Rectal smooth muscle tissue (tissue), 1 donor: ENCODE results near the gene ST8SIA3.

Source experiments
- H3K27ac ChIP-seq: one replicate; pipeline ENCODE4 v1.7.0; 2013; ENCODE audit warnings: low read depth, low read length, inconsistent platforms
- H3K27me3 ChIP-seq: one replicate; pipeline ENCODE4 v1.7.0; 2013; ENCODE audit warnings: low read length; ENCODE audit not compliant: control insufficient read depth, insufficient read depth
- H3K36me3 ChIP-seq: one replicate; pipeline ENCODE4 v1.7.0; 2013; ENCODE audit warnings: low read length; ENCODE audit not compliant: control insufficient read depth, insufficient read depth
- H3K4me1 ChIP-seq: one replicate; pipeline ENCODE4 v1.7.0; 2013; ENCODE audit warnings: low read length; ENCODE audit not compliant: control insufficient read depth, insufficient read depth
- H3K4me3 ChIP-seq: one replicate; pipeline ENCODE4 v1.7.0; 2013; ENCODE audit warnings: low read length
- H3K9ac ChIP-seq: one replicate; pipeline ENCODE4 v1.7.0; 2013; ENCODE audit warnings: low read length

Gene ST8SIA3

DNA sequence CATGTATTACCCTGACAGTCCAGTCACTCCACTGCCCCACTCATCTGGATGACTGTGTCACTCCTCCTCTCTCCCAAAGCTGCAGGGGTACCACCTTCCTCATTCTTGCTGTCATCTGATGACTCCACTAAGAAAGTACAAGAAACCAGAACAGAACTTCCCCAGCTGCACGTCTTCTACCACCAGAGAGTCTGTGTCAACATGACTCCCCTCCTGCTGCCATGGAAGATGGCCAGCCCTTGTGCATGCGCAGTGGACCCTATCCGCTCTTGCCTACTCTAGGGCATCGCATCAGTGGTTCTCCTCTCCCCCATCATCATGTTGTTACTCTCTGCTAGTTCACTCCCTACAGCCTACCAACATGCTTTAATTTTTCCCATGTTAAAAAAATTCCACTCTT is 14.5 kb upstream of the ST8SIA3 start:
- Histone ChIP-seq H3K4me3 (no peak overlapping the region), H3K27me3 (peaks cover 2% of the 10 kb centered on the region), H3K9ac (no peak overlapping the region), H3K36me3 (no peaks in the 10 kb centered on the region), H3K4me1 (no peaks in the 10 kb centered on the region), H3K27ac (no peak overlapping the region)

DNA sequence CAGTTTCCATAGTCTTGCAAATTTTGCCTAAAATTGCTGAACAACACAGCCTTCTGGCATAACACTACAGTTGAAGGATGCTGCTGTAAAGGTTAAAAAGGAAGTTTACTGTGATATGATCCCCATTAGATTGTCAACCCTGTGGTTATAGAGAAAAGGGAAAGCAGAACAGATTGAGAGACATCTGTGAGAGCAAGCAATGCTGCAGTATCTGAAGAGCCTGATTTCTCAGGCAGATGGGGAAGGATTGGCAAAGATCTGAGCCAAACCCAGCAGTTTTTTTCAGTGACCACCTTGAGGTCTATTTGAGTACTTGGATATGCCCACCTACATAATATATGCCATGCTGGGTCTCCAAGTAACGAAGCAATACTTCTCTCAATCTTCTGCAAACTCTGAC is 8.5 kb upstream of the ST8SIA3 start:
- H3K36me3 ChIP-seq: no peaks in the 10 kb centered on the region
- no peak overlapping the region for H3K9ac ChIP-seq
- no peaks in the 10 kb centered on the region for H3K4me1 ChIP-seq
- no peak overlapping the region for H3K4me3 ChIP-seq
- H3K27me3 ChIP-seq: no peaks in the 10 kb centered on the region
- H3K27ac ChIP-seq: no peak overlapping the region

DNA sequence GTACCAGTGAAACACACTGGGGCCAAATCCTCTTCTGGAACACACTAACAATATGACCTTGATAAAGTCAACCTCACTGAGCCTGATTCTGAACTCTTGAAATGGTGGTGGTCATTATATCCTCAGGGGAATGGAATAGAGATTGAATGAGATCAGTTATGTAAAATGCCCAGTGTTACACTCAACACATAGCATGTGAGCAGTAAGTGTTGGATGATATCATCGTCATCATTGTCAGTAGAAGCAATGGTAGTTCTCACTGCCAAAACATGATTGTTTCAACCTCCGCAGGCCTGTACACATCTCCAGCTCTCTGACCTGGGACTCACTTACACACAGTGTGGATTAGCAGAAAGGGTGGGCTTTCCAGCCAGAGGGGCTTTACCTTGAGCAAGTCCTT is 5.5 kb upstream of the ST8SIA3 start:
- no peaks in the 10 kb centered on the region for H3K4me1 ChIP-seq
- H3K9ac ChIP-seq: no peak overlapping the region
- no peak overlapping the region for H3K4me3 ChIP-seq
- no peak overlapping the region for H3K27ac ChIP-seq
- H3K36me3 ChIP-seq: no peaks in the 10 kb centered on the region
- no peaks in the 10 kb centered on the region for H3K27me3 ChIP-seq

DNA sequence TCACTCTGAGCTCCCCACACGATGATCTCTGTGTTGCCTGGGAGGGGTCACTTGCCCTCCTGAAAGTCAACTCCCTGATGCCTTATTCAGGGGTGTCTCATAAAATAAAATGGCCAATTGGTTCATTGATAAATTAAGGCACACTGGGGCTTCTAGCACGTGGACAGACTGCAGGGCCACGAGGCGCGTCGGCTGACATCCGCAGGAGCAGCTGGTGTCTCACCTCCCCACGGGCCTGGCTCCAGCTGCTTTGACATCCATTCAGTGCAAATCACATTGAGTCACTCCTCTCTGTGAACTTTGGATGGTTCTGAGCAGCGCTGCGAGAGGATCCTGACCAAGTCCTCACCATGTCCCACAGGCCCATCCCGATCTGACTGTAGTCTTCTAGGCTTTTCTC is 4.6 kb upstream of the ST8SIA3 start:
- H3K27me3 ChIP-seq: no peaks in the 10 kb centered on the region
- no peak overlapping the region for H3K9ac ChIP-seq
- no peak overlapping the region for H3K27ac ChIP-seq
- H3K4me3 ChIP-seq: no peak overlapping the region
- H3K36me3 ChIP-seq: no peaks in the 10 kb centered on the region
- H3K4me1 ChIP-seq: no peaks in the 10 kb centered on the region

DNA sequence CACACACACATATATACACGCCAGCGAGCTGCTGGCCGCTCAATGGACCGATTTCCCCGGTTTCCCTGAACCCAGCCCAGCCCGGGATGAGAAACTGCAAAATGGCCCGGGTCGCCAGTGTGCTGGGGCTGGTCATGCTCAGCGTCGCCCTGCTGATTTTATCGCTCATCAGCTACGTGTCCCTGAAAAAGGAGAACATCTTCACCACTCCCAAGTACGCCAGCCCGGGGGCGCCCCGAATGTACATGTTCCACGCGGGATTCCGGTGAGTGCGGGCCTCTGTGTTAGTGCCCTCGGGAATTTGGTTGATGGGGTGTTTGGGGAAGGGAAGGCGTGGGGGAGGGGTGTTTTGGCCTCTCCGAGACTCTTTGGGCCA is 392 bp downstream of the ST8SIA3 start:
- Histone ChIP-seq H3K4me1 (no peaks in the 10 kb centered on the region), H3K9ac (no peak overlapping the region), H3K27ac (no peak overlapping the region), H3K4me3 (no peak overlapping the region), H3K27me3 (no peaks in the 10 kb centered on the region), H3K36me3 (no peaks in the 10 kb centered on the region)

DNA sequence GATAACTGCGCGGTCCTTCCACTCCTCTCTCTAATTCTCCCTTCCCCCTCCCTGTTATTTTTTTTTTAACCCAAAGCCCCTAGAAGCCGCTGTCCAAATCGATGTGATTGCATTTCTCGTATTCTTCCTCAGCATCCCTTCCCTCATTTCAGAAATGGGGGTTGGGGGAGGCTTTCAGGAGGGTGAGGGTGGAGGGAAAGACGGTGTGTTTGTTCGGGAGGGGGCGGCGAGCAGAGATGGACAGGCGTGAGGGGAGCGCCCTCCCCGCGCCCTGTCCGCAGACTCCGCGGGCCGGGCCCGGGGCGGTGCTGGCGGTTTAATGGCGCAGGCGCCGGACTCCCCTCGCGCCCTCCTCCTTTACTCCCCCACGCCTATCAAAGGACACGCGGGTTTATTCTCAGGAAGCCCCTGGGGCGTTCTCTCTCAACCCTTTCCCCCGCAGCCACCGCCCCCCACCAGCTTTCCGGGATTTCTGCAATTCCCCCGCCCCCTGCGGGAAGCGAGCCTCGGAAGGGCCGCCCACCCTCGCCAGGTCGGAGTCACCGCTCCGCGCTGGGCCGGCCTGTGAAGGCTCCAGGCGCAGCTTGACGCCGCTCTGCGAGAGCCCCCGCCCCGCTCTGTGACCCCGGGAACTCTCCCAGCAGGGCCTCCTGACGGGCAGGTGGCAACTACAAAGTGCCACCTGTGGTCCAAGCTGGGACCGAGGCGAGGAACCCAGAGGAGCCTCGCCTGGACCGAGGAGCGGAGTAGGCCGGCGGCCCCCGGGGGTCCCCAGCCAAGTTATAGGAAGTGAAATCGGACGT is 981 bp downstream of the ST8SIA3 start:
- H3K27me3 ChIP-seq: no peaks in the 10 kb centered on the region
- H3K4me1 ChIP-seq: no peaks in the 10 kb centered on the region
- H3K9ac ChIP-seq: no peak overlapping the region
- no peak overlapping the region for H3K4me3 ChIP-seq
- no peak overlapping the region for H3K27ac ChIP-seq
- no peaks in the 10 kb centered on the region for H3K36me3 ChIP-seq

DNA sequence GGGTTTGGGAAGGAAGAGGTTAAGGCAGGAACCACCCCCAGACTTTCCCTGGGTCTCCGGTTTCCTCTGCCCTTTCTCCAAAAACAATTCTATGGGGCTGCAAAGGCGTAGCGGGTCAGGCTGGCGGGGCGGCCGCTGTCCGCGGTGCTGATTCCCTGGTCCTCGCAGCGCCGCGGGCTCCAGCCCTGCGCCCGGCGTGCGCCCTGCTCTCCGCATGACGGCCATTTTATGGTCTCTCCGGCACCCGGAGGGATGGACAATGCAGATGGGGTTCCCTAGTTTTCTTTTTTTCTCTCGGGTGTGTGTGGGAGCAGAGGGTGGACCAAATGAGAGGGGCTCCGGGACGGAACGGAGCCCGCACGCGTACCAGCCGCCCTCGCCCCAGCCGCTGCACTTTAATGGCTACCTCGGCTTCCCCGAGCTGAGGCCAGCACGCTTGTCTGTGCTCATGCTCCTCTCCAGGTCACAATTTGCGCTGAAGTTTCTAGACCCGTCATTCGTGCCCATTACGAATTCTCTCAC is 1.6 kb downstream of the ST8SIA3 start:
- Histone ChIP-seq H3K4me1 (no peaks in the 10 kb centered on the region), H3K4me3 (no peak overlapping the region), H3K27me3 (no peaks in the 10 kb centered on the region), H3K27ac (no peak overlapping the region), H3K9ac (no peak overlapping the region), H3K36me3 (no peaks in the 10 kb centered on the region)

DNA sequence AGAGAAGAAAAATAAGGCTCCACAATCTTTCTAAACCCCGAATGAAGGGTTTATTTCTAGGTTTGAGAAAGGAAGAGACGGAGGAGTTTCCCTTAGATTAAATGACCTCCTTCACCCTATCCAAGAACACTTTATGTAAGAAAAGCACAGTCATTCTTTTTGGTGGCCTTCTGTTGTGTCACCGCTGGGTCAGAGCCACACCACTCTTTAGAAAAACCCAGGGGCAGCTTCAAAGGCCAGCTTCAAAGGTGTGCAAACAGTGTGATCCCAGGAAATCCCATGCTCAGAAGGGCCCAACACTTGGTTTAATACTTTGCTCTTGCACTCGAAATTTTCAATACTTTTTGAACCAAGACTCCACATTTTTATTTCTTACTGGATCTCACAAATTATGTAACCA is 7.1 kb downstream of the ST8SIA3 start:
- Histone ChIP-seq H3K9ac (no peak overlapping the region), H3K27me3 (no peaks in the 10 kb centered on the region), H3K4me3 (no peak overlapping the region), H3K36me3 (no peaks in the 10 kb centered on the region), H3K4me1 (no peaks in the 10 kb centered on the region), H3K27ac (no peak overlapping the region)

DNA sequence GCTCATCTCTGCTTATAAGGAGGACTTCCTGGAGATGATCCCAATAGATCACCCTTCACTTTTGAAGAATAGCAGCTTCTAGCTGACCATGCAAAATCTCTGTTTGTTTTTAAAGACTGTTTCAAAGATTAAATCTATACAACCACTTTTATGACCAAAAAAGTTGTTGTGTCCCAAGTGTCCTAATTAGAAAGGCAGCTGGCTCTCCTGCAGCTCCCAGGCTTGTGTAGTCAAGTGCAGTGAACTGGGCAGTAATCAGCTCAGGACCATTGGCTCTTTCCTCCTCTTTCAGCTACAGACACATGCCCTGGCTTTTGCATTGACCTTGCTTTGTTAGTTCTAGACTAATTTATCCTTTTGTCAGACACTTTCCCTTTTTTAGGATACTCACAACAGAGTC is 10.4 kb downstream of the ST8SIA3 start:
- no peak overlapping the region for H3K9ac ChIP-seq
- no peaks in the 10 kb centered on the region for H3K4me1 ChIP-seq
- H3K27ac ChIP-seq: no peak overlapping the region
- H3K36me3 ChIP-seq: no peaks in the 10 kb centered on the region
- no peaks in the 10 kb centered on the region for H3K27me3 ChIP-seq
- H3K4me3 ChIP-seq: no peak overlapping the region

DNA sequence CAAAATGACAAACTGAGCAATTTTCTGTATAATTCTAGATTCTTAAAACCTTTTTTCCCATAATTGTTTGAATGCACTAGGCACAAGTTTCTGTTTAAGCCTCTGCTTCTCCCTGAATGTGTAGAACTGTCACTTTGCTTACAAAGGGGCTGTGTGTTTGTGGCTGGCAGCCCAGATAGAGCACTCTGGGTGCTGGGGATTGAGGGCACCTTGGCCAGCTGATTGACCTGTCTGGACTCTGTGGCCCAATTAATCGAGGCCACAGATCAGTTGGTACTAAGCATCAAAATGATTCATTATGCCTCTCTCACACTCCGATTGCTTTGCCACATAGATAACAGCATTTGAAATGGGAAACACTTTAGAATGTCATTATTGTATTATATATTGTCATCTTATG is 12.1 kb downstream of the ST8SIA3 start:
- no peaks in the 10 kb centered on the region for H3K36me3 ChIP-seq
- no peak overlapping the region for H3K27ac ChIP-seq
- H3K9ac ChIP-seq: no peak overlapping the region
- H3K4me3 ChIP-seq: no peak overlapping the region
- no peaks in the 10 kb centered on the region for H3K27me3 ChIP-seq
- no peaks in the 10 kb centered on the region for H3K4me1 ChIP-seq

DNA sequence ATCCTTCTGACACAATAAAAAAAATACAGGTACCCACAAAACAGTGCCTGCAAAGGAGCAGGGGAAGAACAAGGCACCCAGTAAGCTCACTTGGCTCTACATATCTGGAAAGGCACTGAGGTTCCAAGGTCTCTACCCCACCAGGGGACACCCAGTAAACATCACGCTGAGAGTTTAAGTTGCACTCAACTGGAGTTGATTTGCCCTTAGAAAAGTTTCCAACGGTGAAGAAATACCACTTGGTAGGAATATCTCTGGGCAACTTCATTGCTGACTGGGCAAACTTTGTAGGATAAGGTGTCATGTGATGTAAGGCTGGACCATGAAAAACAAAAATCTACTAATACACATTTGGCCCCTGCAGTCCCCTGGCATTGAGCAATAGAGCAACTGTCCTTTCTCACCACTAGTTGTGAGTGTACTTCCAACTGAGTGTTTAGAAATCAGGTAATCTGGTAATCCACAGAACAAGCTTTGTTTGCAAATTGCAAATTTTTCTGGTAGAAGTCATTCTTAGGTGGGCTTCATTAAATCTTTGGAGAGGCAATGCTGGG is 14.2 kb downstream of the ST8SIA3 start:
- Histone ChIP-seq H3K36me3 (no peaks in the 10 kb centered on the region), H3K4me3 (no peak overlapping the region), H3K4me1 (no peaks in the 10 kb centered on the region), H3K27me3 (no peaks in the 10 kb centered on the region), H3K9ac (no peak overlapping the region), H3K27ac (no peak overlapping the region)

DNA sequence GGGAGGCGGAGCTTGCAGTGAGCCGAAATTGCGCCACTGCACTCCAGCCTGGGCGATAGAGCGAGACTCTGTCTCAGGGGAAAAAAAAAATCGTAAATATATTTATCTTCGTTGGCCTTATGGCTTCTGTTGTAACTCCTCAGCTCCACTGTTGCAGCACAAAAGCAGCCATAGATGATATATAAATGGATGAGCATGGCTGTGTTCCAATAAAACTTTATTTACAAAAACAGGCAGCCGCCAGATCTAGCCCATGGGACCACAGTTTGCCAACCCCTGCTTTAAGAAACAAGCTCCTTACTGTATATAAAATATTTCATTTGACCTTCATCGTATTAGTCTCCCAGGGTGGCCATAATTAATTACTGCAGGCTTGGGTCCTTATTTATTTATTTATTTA is 20.1 kb downstream of the ST8SIA3 start:
- no peaks in the 10 kb centered on the region for H3K4me1 ChIP-seq
- no peak overlapping the region for H3K9ac ChIP-seq
- H3K27me3 ChIP-seq: no peaks in the 10 kb centered on the region
- H3K36me3 ChIP-seq: no peaks in the 10 kb centered on the region
- H3K27ac ChIP-seq: no peak overlapping the region
- H3K4me3 ChIP-seq: no peak overlapping the region

DNA sequence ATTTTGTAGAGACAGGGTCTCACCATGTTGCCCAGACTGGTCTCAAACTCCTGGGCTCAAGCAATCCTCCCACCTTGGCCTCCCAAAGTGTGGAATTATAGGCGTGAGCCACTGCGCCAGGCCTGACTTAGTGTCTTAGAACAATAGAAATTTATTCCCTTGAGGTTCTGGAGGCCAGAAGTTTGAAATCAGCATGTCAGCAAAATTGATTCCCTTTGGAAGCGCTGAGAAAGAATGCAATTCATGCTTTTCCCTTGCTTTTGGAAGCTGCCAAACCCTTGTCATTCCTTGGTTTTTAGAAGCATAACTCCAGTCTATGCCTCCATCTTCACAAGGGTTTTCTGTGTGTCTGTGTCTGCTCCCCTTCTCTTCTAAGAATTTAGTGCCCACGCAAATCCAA is 20.7 kb downstream of the ST8SIA3 start:
- H3K27me3 ChIP-seq: no peaks in the 10 kb centered on the region

More for the DNA sequence above, 20.7 kb downstream of the ST8SIA3 start:
- Histone ChIP-seq H3K9ac (no peak overlapping the region), H3K4me3 (no peak overlapping the region), H3K4me1 (no peaks in the 10 kb centered on the region), H3K27ac (no peak overlapping the region), H3K36me3 (no peaks in the 10 kb centered on the region)
